Measurements from ENCODE around the gene ITGA6. TPM values are rescaled to one million over a fixed set of nuclear protein-coding genes. Genes with fewer than 3 reads are reported as not detected.

The ITGA6 gene
- total RNA-seq: 1 to 10 TPM; 2.2 to 5.5 TPM

DNA sequence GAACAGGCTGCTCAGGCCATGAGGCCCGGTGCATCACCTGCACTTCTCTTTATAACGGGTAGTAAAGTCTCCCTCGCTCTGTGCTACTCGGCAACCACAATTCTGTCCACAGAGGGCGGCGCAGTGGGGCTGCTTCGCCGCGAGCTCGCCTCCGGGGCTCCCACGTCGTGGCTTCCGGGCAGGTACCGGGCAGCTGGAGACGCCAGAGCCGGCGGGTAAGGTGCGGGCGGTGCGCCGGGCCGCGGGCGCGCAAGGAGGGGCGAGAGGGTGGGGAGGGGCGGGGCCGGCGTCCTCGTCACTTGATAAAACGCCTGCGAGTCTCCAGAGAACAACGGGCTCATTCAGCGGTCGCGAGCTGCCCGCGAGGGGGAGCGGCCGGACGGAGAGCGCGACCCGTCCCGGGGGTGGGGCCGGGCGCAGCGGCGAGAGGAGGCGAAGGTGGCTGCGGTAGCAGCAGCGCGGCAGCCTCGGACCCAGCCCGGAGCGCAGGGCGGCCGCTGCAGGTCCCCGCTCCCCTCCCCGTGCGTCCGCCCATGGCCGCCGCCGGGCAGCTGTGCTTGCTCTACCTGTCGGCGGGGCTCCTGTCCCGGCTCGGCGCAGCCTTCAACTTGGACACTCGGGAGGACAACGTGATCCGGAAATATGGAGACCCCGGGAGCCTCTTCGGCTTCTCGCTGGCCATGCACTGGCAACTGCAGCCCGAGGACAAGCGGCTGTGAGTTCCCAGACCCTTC lies at the start of gene ITGA6:
TSS of gene ITGA6 (plus strand) at position 331 of the 734 bp plus-strand sequence.
- H3K4me3 Mint-ChIP-seq: peak within 1 kb of the TSS; percentile 68
- peaks cover 15% of the 10 kb centered on the region for H3K4me1 Mint-ChIP-seq
- peaks cover 76% of the 10 kb centered on the region for H3K27me3 Mint-ChIP-seq
- H3K36me3 Mint-ChIP-seq: no peaks in the 10 kb centered on the region
- H3K27ac Mint-ChIP-seq: no peak within 1 kb of the TSS
- no peaks in the 10 kb centered on the region for H3K9me3 Mint-ChIP-seq (ENCODE audit: low read depth)
- CTCF ChIA-PET: interaction anchor here (1.1 to 14.7 kb wide), 8 partner anchors 9 to 39 kb away, joined by 3 to 137 read pairs (median 4); no protein-coding TSS in a partner anchor
- ATAC-seq (peak; percentile 80), DNase-seq (peak; percentile 72)

- H3K9me3 Mint-ChIP-seq (ENCODE audit: low read depth): peaks cover 5% of the 10 kb centered on the region
- no peaks in the 10 kb centered on the region for H3K36me3 Mint-ChIP-seq
- H3K4me3 Mint-ChIP-seq: no peak overlapping the region
- peaks cover 2% of the 10 kb centered on the region for H3K27me3 Mint-ChIP-seq
- H3K4me1 Mint-ChIP-seq: no peaks in the 10 kb centered on the region
- DNase-seq: no peak
- CTCF ChIA-PET: no interaction called here
- no peak for ATAC-seq
- no peak overlapping the region for H3K27ac Mint-ChIP-seq
Measured at GRCh38 chr2:172380436-172381274, 46.7 kb upstream of the ITGA6 start.

GRCh38 chr2:172381275-172382027 lies 45.9 kb upstream of the ITGA6 start:
- Mint-ChIP-seq H3K9me3 (ENCODE audit: low read depth) (peaks cover 5% of the 10 kb centered on the region), H3K36me3 (no peaks in the 10 kb centered on the region), H3K4me3 (no peak overlapping the region), H3K4me1 (no peaks in the 10 kb centered on the region), H3K27ac (no peak overlapping the region), H3K27me3 (no peaks in the 10 kb centered on the region)
- CTCF ChIA-PET: no interaction called here
- ATAC-seq: no peak
- DNase-seq: no peak

DNA sequence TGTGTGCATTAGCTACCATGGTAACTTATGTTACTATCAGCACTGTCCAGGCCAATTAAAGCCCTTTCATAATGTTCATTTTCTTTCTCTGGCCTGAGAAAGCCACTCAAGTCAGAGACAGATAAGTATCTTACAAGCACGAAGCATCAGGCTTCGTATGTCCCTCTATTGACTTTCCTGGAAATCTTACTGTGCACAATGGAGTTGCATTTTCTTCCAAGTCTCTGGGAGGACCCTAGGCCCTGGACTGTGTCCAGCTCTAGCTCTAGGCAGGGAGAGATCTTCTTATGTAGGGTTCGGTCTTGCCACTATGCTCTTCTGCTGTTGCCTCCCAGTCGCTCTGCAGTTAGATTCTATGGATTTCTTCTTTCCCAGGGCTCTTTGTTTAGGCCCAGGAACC lies 40.0 kb upstream of the ITGA6 start:
- no peaks in the 10 kb centered on the region for H3K27me3 Mint-ChIP-seq
- H3K4me1 Mint-ChIP-seq: no peaks in the 10 kb centered on the region
- no peaks in the 10 kb centered on the region for H3K9me3 Mint-ChIP-seq (ENCODE audit: low read depth)
- H3K4me3 Mint-ChIP-seq: no peak overlapping the region
- CTCF ChIA-PET: no interaction called here
- ATAC-seq (no peak), DNase-seq (no peak)
- H3K27ac Mint-ChIP-seq: no peak overlapping the region
- no peaks in the 10 kb centered on the region for H3K36me3 Mint-ChIP-seq

DNA sequence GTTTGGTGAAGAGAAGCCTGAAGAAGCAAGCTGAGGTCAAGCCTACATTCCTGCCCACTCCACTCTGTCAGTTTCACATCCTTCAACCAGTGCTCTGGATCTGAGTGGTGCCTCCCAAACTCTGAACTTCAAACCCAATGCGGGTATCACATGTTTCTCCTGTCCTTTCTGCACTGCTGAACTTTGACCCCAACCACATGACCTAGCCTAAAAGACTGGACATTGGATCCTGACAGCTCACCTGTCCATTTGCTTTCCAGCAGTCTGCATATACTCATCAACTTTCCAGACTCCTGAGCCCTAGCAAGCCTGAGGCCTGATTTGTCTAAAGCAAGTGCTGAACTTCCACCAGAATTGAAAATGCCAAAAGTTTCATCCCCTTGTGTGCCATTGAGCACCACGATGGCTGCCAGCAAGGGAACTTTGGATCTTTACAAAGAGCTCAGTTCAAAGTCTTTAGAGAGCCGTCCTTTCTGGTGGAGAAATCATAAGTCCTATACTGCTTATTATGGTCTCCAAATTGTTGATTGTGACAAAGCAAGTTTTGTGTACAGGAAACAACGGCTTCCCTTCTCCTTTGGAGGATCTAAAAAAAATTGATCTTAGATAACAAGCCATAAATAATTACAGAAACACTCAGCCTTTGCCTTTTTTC lies 37.6 kb upstream of the ITGA6 start:
- CTCF ChIA-PET: interaction anchor here (0.7 kb wide), 1 partner anchor 58 kb away, joined by 4 read pairs; no protein-coding TSS in a partner anchor
- no peak overlapping the region for H3K4me3 Mint-ChIP-seq
- ATAC-seq: no peak
- no peak overlapping the region for H3K27ac Mint-ChIP-seq
- no peaks in the 10 kb centered on the region for H3K9me3 Mint-ChIP-seq (ENCODE audit: low read depth)
- H3K4me1 Mint-ChIP-seq: no peaks in the 10 kb centered on the region
- no peaks in the 10 kb centered on the region for H3K27me3 Mint-ChIP-seq
- no peaks in the 10 kb centered on the region for H3K36me3 Mint-ChIP-seq
- DNase-seq: no peak

DNA sequence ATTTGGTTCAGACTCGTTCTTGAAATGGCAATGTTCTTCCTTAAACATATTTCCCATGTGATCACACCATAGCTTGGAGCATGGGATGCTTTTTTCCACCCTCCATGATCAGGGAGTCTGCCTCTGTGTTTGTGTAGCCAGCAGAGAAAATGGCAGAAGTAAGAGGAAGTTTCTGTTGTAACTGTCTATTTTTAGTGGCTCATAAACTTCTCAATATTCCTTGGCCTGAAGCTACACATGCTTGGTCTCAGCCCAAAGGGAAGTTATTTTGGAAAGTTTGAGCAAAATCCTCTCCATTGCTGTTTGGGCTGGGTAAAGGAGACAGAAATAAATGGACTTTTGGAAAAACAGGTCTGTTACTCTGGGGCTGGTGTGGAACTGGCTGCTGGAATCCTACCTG lies 33.4 kb upstream of the ITGA6 start:
- H3K4me3 Mint-ChIP-seq: no peak overlapping the region
- CTCF ChIA-PET: no interaction called here

DNA sequence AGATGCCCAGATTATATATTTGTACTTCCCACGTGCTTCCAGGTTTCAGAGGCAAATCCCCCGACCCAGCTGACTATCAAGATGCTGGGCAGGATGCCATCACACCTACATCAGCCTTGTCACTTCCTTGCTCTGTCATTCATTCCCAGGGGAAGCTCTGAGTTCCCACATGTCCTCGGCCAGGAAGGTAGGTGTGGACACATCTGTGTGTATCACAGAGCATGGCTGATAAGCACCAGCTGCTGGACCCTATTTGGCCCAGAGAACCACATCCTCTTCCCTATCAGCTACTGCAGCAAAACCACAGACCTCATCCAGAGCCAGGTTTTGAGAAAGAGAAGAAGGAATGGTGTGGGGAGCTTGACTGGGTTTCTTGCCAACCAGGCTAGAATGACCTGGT lies 31.9 kb upstream of the ITGA6 start:
- CTCF ChIA-PET: no interaction called here
- no peak overlapping the region for H3K4me3 Mint-ChIP-seq

More for the DNA sequence above, 33.4 kb upstream of the ITGA6 start:
- H3K27me3 Mint-ChIP-seq: no peaks in the 10 kb centered on the region
- no peak for DNase-seq
- H3K27ac Mint-ChIP-seq: no peak overlapping the region
- ATAC-seq: no peak
- H3K4me1 Mint-ChIP-seq: peaks cover 6% of the 10 kb centered on the region
- H3K9me3 Mint-ChIP-seq (ENCODE audit: low read depth): no peaks in the 10 kb centered on the region
- no peaks in the 10 kb centered on the region for H3K36me3 Mint-ChIP-seq

DNA sequence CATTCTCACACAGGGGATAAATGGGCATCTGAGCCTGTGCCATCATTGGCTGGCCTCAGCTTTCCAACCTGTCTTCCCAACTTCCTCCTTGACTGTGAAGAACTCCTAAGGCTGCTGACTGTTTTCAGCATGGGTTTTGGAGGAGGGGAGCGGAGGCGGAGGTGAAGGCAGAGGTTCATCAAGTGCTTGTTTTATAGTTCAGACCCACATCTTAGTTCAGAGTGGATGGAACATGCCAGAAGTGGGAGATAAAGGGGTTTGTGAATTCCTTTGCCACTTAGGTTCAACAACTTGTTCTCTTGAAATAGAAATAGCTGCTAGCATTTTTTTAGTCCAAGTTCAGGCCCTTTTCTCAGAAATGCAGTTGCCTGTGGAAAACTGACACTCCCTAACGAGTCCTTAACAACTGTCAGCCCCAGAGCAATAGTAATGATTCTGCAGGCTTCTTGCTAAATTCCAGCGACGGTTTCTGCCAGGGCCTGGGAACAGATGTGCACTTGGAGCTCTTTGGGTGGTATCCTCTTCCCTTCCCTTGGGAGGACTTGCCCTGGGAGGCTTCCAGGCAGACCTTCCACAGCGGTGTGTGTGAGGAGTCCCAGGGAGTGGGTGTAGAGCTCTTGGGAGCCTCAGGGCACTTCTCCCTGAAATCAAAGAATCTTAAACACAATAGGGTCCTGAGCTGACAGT lies 30.1 kb upstream of the ITGA6 start:
- Mint-ChIP-seq H3K36me3 (no peaks in the 10 kb centered on the region), H3K4me3 (no peak overlapping the region), H3K4me1 (peaks cover 6% of the 10 kb centered on the region), H3K27ac (no peak overlapping the region), H3K9me3 (ENCODE audit: low read depth) (no peaks in the 10 kb centered on the region), H3K27me3 (no peaks in the 10 kb centered on the region)
- CTCF ChIA-PET: interaction anchor here (2.5 kb wide), 1 partner anchor 64 kb away, joined by 8 read pairs; no protein-coding TSS in a partner anchor
- ATAC-seq: no peak
- DNase-seq: no peak

More for the DNA sequence above, 31.9 kb upstream of the ITGA6 start:
- Mint-ChIP-seq H3K27ac (no peak overlapping the region), H3K36me3 (no peaks in the 10 kb centered on the region), H3K4me1 (peaks cover 6% of the 10 kb centered on the region), H3K27me3 (no peaks in the 10 kb centered on the region), H3K9me3 (ENCODE audit: low read depth) (no peaks in the 10 kb centered on the region)
- ATAC-seq: no peak
- no peak for DNase-seq

GRCh38 chr2:172398440-172398839 lies 28.9 kb upstream of the ITGA6 start:
- Mint-ChIP-seq H3K4me1 (peaks cover 6% of the 10 kb centered on the region), H3K9me3 (ENCODE audit: low read depth) (no peaks in the 10 kb centered on the region), H3K4me3 (no peak overlapping the region), H3K27me3 (no peaks in the 10 kb centered on the region), H3K27ac (no peak overlapping the region), H3K36me3 (no peaks in the 10 kb centered on the region)
- DNase-seq: no peak
- CTCF ChIA-PET: interaction anchor here (2.5 kb wide), 1 partner anchor 63 kb away, joined by 8 read pairs; no protein-coding TSS in a partner anchor
- no peak for ATAC-seq

GRCh38 chr2:172399765-172400164 lies 27.6 kb upstream of the ITGA6 start:
- Mint-ChIP-seq H3K9me3 (ENCODE audit: low read depth) (no peaks in the 10 kb centered on the region), H3K4me1 (peaks cover 6% of the 10 kb centered on the region), H3K27ac (no peak overlapping the region), H3K4me3 (no peak overlapping the region), H3K36me3 (no peaks in the 10 kb centered on the region), H3K27me3 (peaks cover under 1% of the 10 kb centered on the region)
- ATAC-seq (no peak), DNase-seq (no peak)
- CTCF ChIA-PET: no interaction called here

DNA sequence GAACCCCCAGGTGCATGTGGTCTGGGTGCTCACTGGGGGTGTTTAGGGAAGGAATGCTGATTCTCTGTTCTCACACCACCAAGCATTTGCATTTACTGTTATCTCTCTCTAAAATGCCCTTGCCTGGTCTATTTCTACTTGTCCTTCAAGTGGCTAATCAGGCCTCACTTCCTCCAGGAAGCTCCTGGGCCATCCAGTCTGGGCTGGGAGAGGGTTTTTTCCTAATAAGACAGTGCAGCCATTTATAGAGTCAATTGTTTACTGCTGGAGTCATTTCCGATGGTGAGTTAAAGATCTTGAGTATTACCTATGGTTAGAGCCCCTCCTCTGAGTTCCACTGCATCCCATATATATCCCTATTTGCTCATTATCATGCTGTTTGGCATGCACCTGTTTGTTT lies 25.2 kb upstream of the ITGA6 start:
- peaks cover 7% of the 10 kb centered on the region for H3K27me3 Mint-ChIP-seq
- no peak overlapping the region for H3K4me3 Mint-ChIP-seq
- no peaks in the 10 kb centered on the region for H3K9me3 Mint-ChIP-seq (ENCODE audit: low read depth)
- H3K36me3 Mint-ChIP-seq: no peaks in the 10 kb centered on the region
- H3K27ac Mint-ChIP-seq: no peak overlapping the region
- CTCF ChIA-PET: no interaction called here
- ATAC-seq: no peak
- no peak for DNase-seq
- H3K4me1 Mint-ChIP-seq: no peaks in the 10 kb centered on the region

- DNase-seq (no peak), ATAC-seq (no peak)
- Mint-ChIP-seq H3K4me3 (no peak overlapping the region), H3K36me3 (no peaks in the 10 kb centered on the region), H3K27me3 (peaks cover 13% of the 10 kb centered on the region), H3K4me1 (no peaks in the 10 kb centered on the region), H3K27ac (no peak overlapping the region), H3K9me3 (ENCODE audit: low read depth) (no peaks in the 10 kb centered on the region)
- CTCF ChIA-PET: no interaction called here
Measured at GRCh38 chr2:172403402-172403801, 24.0 kb upstream of the ITGA6 start.

All from activated CD8-positive, alpha-beta memory T cell treated with anti-CD3 and anti-CD28 coated beads, Interleukin-2, amount 10 ng/mL, durations not matched to agents 7 days and 5 days (primary cell).